ENCODE data around the gene CXADR. TPM values are rescaled to one million over a fixed set of nuclear protein-coding genes. Genes with fewer than 3 reads are reported as not detected.

Gene CXADR
- total and polyA plus RNA-seq, 9 of the 15 experiments (the other 6 are each of a cell fraction or from before 2014, with no cell fraction given) = 0.01 to 0.41 (median 0.14) TPM

GRCh38 chr21:17611414-17612022 is 98.7 kb downstream of the CXADR start (continued):
- peak; percentile 76 for TF ChIP-seq FOXM1 (IDR thresholded peaks at IDR 0.05; ENCODE audit: low read depth)
- TF ChIP-seq FOXM1 (CRISPR knock-in tag; IDR thresholded peaks at IDR 0.05; ENCODE audit: low read depth) = no peak
- TF ChIP-seq ARID1B (IDR thresholded peaks at IDR 0.05) = 0 out of 2 replicates have a peak, but pooled peaks have one; percentile 36
- TF ChIP-seq, protein P1, sequence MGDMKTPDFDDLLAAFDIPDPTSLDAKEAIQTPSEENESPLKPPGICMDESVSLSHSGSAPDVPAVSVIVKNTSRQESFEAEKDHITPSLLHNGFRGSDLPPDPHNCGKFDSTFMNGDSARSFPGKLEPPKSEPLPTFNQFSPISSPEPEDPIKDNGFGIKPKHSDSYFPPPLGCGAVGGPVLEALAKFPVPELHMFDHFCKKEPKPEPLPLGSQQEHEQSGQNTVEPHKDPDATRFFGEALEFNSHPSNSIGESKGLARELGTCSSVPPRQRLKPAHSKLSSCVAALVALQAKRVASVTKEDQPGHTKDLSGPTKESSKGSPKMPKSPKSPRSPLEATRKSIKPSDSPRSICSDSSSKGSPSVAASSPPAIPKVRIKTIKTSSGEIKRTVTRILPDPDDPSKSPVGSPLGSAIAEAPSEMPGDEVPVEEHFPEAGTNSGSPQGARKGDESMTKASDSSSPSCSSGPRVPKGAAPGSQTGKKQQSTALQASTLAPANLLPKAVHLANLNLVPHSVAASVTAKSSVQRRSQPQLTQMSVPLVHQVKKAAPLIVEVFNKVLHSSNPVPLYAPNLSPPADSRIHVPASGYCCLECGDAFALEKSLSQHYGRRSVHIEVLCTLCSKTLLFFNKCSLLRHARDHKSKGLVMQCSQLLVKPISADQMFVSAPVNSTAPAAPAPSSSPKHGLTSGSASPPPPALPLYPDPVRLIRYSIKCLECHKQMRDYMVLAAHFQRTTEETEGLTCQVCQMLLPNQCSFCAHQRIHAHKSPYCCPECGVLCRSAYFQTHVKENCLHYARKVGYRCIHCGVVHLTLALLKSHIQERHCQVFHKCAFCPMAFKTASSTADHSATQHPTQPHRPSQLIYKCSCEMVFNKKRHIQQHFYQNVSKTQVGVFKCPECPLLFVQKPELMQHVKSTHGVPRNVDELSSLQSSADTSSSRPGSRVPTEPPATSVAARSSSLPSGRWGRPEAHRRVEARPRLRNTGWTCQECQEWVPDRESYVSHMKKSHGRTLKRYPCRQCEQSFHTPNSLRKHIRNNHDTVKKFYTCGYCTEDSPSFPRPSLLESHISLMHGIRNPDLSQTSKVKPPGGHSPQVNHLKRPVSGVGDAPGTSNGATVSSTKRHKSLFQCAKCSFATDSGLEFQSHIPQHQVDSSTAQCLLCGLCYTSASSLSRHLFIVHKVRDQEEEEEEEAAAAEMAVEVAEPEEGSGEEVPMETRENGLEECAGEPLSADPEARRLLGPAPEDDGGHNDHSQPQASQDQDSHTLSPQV (IDR thresholded peaks at IDR 0.05) = 0 out of 2 replicates have a peak, but pooled peaks have one; percentile 17
- peak; percentile 99 for TF ChIP-seq ATF7 (IDR thresholded peaks at IDR 0.05)
- peak; percentile 35 to 60; a peak in 3 of 4 replicates for TF ChIP-seq NRF1 (conservative IDR thresholded peaks at IDR 0.05 in 1 of 2, IDR thresholded peaks at IDR 0.05 in 1 of 2)
- TF ChIP-seq HCFC1 (IDR thresholded peaks at IDR 0.05; ENCODE audit: low read depth, low read length) = 0 out of 2 replicates have a peak, but pooled peaks have one; percentile 7
- TF ChIP-seq SETDB1 (IDR thresholded peaks at IDR 0.05; ENCODE audit: low read length) = no peak
- TF ChIP-seq FOSL1 (tag; conservative IDR thresholded peaks at IDR 0.05) = peak; percentile 86
- peak; percentile 6; the same call in 1 of the 2 replicates for TF ChIP-seq ZNF175 (CRISPR knock-in tag; IDR thresholded peaks at IDR 0.05; ENCODE audit: low read depth)
- TF ChIP-seq JUN (IDR thresholded peaks at IDR 0.05; ENCODE audit: borderline replicate concordance, low read depth, low read length) = peak; percentile 96
- TF ChIP-seq JUN (CRISPR knock-in tag; IDR thresholded peaks at IDR 0.05; ENCODE audit: borderline replicate concordance) = no peak

Data from K562 (cell line).